ACC112 (cell line): Measurements from ENCODE around the gene PTPRN2.

ENCODE experiments used
- H2AFZ ChIP-seq: fragments of 200-600 bp; sonication (generic); one replicate; pipeline ENCODE4 v1.6.0; 2017; ENCODE audit warnings: antibody characterized with exemption, low read length; ENCODE audit not compliant: unreplicated experiment
- H3K27ac ChIP-seq: fragments of 200-600 bp; sonication (generic); 2 replicates; pipeline ENCODE4 v1.5.1; 2014; ENCODE audit warnings: low read depth, mild to moderate bottlenecking, antibody characterized with exemption, low read length, moderate library complexity
- H3K27me3 ChIP-seq: fragments of 200-600 bp; sonication (generic); 2 replicates; pipeline ENCODE4 v1.6.1; 2014; ENCODE audit warnings: mild to moderate bottlenecking, antibody characterized with exemption, low read length, moderate library complexity, mixed read lengths; ENCODE audit not compliant: insufficient read depth
- H3K36me3 ChIP-seq: fragments of 200-600 bp; sonication (generic); 2 replicates; pipeline ENCODE4 v1.6.1; 2016; ENCODE audit warnings: mild to moderate bottlenecking, antibody characterized with exemption, low read length, moderate library complexity, mixed read lengths; ENCODE audit not compliant: insufficient read depth
- H3K4me1 ChIP-seq: fragments of 200-600 bp; sonication (generic); one replicate; pipeline ENCODE4 v1.6.1; 2016; ENCODE audit warnings: low read length, mixed read lengths; ENCODE audit not compliant: insufficient read depth, unreplicated experiment, control insufficient read depth
- H3K4me3 ChIP-seq: fragments of 200-600 bp; sonication (generic); 2 replicates; pipeline ENCODE4 v1.5.1; 2014; ENCODE audit warnings: mild to moderate bottlenecking, low read depth, low read length
- H3K79me2 ChIP-seq: fragments of 200-600 bp; sonication (generic); one replicate; pipeline ENCODE4 v1.6.0; 2016; ENCODE audit warnings: low read length; ENCODE audit not compliant: control insufficient read depth, unreplicated experiment, insufficient read depth

Gene PTPRN2

GRCh38 chr7:158281441-158281840, 306.2 kb downstream of the PTPRN2 start:
- Histone ChIP-seq H3K4me3 (no peak overlapping the region), H2AFZ (no peak overlapping the region), H3K27ac (no peak overlapping the region), H3K27me3 (no peaks in the 10 kb centered on the region), H3K36me3 (no peaks in the 10 kb centered on the region), H3K4me1 (no peaks in the 10 kb centered on the region), H3K79me2 (no peaks in the 10 kb centered on the region)

GRCh38 chr7:158280448-158281144, 307.0 kb downstream of the PTPRN2 start:
- Histone ChIP-seq H3K27me3 (no peaks in the 10 kb centered on the region), H3K36me3 (no peaks in the 10 kb centered on the region), H3K4me1 (no peaks in the 10 kb centered on the region), H3K4me3 (no peak overlapping the region), H3K79me2 (no peaks in the 10 kb centered on the region), H3K27ac (no peak overlapping the region), H2AFZ (no peak overlapping the region)

- Histone ChIP-seq H3K27me3 (no peaks in the 10 kb centered on the region), H3K79me2 (no peaks in the 10 kb centered on the region), H3K4me1 (no peaks in the 10 kb centered on the region), H3K36me3 (no peaks in the 10 kb centered on the region), H3K27ac (no peak overlapping the region), H3K4me3 (no peak overlapping the region), H2AFZ (no peak overlapping the region)
Observed at GRCh38 chr7:158279539-158280447, 307.8 kb downstream of the PTPRN2 start.

- H3K27ac ChIP-seq = no peak overlapping the region
- H2AFZ ChIP-seq = no peak overlapping the region
- H3K36me3 ChIP-seq = no peaks in the 10 kb centered on the region
- H3K4me3 ChIP-seq = no peak overlapping the region
- H3K27me3 ChIP-seq = no peaks in the 10 kb centered on the region
- no peaks in the 10 kb centered on the region for H3K4me1 ChIP-seq
- H3K79me2 ChIP-seq = no peaks in the 10 kb centered on the region
Observed at GRCh38 chr7:158278745-158279320, 308.8 kb downstream of the PTPRN2 start.

GRCh38 chr7:158277219-158278141, 310.1 kb downstream of the PTPRN2 start:
- Histone ChIP-seq H3K79me2 (no peaks in the 10 kb centered on the region), H3K27me3 (no peaks in the 10 kb centered on the region), H3K4me1 (no peaks in the 10 kb centered on the region), H3K4me3 (no peak overlapping the region), H3K36me3 (no peaks in the 10 kb centered on the region), H2AFZ (no peak overlapping the region), H3K27ac (no peak overlapping the region)

GRCh38 chr7:158276414-158277218, 311.0 kb downstream of the PTPRN2 start:
- Histone ChIP-seq H3K36me3 (no peaks in the 10 kb centered on the region), H3K27me3 (no peaks in the 10 kb centered on the region), H3K4me3 (no peak overlapping the region)

GRCh38 chr7:158275711-158276413, 311.8 kb downstream of the PTPRN2 start:
- Histone ChIP-seq H3K27me3 (no peaks in the 10 kb centered on the region), H3K4me3 (no peak overlapping the region), H3K27ac (no peak overlapping the region), H3K4me1 (no peaks in the 10 kb centered on the region), H3K79me2 (no peaks in the 10 kb centered on the region), H2AFZ (no peak overlapping the region), H3K36me3 (no peaks in the 10 kb centered on the region)

More at GRCh38 chr7:158276414-158277218, 311.0 kb downstream of the PTPRN2 start:
- H3K79me2 ChIP-seq = no peaks in the 10 kb centered on the region
- no peak overlapping the region for H3K27ac ChIP-seq
- H2AFZ ChIP-seq = no peak overlapping the region
- H3K4me1 ChIP-seq = no peaks in the 10 kb centered on the region

GRCh38 chr7:158274996-158275395, 312.6 kb downstream of the PTPRN2 start:
- Histone ChIP-seq H3K4me3 (no peak overlapping the region), H3K36me3 (no peaks in the 10 kb centered on the region), H3K27me3 (no peaks in the 10 kb centered on the region), H3K79me2 (no peaks in the 10 kb centered on the region), H3K4me1 (no peaks in the 10 kb centered on the region), H3K27ac (no peak overlapping the region), H2AFZ (no peak overlapping the region)

- Histone ChIP-seq H3K27me3 (no peaks in the 10 kb centered on the region), H3K4me1 (no peaks in the 10 kb centered on the region), H3K4me3 (no peak overlapping the region), H3K79me2 (no peaks in the 10 kb centered on the region), H3K27ac (no peak overlapping the region), H3K36me3 (no peaks in the 10 kb centered on the region), H2AFZ (no peak overlapping the region)
Observed at GRCh38 chr7:158274404-158274811, 313.2 kb downstream of the PTPRN2 start.
